GM19468 (cell line): ENCODE measurements around the gene LRRTM2.
"Not testable (repeated sequence)": the region's sequence is repeated elsewhere in the genome, so short reads cannot be mapped to it uniquely, and the experiment has no call there.

Source experiments
- ATAC-seq: cut with Tn5 transposase; IDR thresholded peaks from one replicate; pipeline ENCODE4 v1.9.1; 2021; ENCODE audit warnings: mild to moderate bottlenecking, moderate library complexity, moderate number of reproducible peaks; ENCODE audit not compliant: unreplicated experiment; ENCODE audit errors: extremely low read depth

Gene LRRTM2

GRCh38 chr5:138874771-138875551 lies at the start of gene LRRTM2:
Gene LRRTM2, minus strand, starts transcription at chr5:138875335. Its CDS starts 424 bp downstream, at chr5:138874911.
- no peak for ATAC-seq

- no peak for ATAC-seq
Observed at GRCh38 chr5:138922494-138922893, 47.4 kb upstream of the LRRTM2 start.

- not testable (repeated sequence) for ATAC-seq
Observed at GRCh38 chr5:138921362-138921761, 46.2 kb upstream of the LRRTM2 start.

DNA sequence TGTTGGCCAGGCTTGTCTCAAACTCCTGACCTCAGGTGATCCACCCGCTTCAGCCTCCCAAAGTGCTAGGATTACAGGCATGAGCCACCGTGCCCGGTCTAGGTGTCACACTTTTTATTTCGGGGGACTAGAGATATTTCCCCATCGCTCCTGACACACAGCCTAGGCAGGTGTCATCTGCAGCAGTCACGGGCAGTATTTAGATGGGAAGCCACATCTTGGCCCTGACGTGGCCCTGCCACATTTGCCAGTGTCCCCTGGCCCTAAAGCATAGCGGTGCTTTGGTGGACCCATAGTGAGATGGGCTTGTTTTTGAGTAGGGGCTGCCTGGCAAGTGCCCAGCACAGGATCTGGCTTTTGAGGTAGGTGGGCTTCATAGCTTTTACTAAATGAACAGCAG lies 45.0 kb upstream of the LRRTM2 start:
- no peak for ATAC-seq

- ATAC-seq = no peak
Observed at GRCh38 chr5:138918686-138919085, 43.6 kb upstream of the LRRTM2 start.

- ATAC-seq = no peak
Observed at GRCh38 chr5:138914338-138914737, 39.2 kb upstream of the LRRTM2 start.

DNA sequence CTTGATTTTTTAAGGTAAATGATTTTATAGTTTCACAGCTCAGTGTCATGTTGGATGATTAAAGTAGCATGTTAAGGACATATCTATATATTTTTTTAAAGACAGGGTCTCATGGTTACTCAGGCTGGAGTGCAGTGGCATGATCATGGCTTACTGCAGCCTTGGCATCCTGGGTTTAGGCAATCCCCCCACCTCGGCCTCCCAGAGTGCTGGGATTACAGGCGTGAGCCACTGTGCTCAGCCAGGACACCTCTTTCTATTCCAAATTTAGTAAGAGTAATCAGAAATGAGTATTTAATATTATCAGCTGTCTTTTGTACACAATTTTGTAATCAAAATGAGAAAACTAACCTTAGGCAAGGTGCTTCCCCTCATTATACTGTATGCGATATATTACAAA lies 38.6 kb upstream of the LRRTM2 start:
- no peak for ATAC-seq

GRCh38 chr5:138912093-138912492 lies 37.0 kb upstream of the LRRTM2 start:
- no peak for ATAC-seq

GRCh38 chr5:138911441-138911840 lies 36.3 kb upstream of the LRRTM2 start:
- no peak for ATAC-seq

DNA sequence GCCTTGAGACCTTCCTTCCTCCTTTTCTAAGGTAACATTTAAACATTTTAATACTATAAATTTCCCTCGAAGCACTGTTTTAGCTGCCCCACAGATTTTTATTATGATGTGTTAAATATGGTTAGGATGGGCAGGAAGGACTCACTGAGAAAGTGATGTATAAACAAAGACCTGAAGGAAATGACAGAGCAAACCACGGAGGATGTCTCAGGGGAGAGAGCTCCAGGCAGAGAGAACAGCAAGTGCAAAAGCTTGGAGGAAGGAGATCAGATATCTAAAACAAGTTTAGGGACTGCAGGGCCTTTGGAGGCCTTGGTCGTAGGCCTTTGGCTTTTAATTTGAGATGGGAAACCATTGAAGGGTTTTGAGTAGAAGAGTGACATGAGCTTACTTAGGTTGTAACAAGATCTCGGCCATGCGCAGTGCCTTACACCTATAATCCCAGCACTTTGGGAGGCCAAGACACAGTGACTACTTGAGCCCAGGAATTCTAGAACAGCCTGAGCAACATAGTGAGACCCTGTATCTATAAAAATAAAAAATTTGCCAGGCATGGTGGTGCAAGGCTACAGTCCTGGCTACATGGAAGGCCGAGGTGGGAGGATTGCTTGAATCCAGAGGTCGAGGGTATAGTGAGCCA lies 35.5 kb upstream of the LRRTM2 start:
- no peak for ATAC-seq

DNA sequence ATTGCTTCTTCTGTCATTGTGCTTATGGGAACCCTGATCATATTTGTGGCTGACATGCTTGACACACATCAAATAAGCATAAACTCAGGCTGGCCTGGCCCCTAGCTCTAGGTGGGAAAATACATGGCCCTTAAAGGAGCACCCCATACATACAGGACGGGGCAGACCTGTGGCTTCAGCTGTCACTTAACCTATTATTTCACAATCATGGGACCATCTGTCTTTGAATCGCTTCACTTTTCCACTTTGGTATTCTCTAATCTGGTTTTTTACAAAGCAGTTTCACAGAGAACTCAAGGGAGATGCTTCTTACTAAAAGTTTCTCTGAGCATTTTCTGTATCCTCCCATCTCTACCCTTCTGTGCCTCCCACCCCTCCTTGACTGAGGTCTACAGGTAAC lies 34.6 kb upstream of the LRRTM2 start:
- no peak for ATAC-seq

- ATAC-seq = no peak
Observed at GRCh38 chr5:138905541-138905940, 30.4 kb upstream of the LRRTM2 start.

GRCh38 chr5:138903130-138903775 lies 28.1 kb upstream of the LRRTM2 start:
- no peak for ATAC-seq

DNA sequence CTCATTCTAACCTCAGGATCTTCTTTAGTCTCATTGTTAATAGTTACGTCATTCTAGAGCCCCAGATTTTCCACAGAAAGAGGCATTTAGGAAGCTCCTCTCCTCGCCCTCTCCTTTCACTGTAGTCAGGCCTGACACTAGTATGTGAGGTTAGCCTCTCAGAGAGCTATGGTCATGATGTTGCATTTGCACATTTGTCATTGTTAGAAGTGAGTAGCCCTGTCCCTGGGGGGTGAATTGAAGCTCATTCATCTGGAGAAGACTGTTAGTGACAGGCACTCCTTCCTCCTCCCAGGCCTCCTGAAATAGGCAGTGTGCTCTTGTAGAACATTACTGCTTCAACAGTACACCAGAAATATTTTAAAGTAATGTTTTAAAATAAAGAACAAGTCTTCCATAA lies 26.6 kb upstream of the LRRTM2 start:
- ATAC-seq = no peak

DNA sequence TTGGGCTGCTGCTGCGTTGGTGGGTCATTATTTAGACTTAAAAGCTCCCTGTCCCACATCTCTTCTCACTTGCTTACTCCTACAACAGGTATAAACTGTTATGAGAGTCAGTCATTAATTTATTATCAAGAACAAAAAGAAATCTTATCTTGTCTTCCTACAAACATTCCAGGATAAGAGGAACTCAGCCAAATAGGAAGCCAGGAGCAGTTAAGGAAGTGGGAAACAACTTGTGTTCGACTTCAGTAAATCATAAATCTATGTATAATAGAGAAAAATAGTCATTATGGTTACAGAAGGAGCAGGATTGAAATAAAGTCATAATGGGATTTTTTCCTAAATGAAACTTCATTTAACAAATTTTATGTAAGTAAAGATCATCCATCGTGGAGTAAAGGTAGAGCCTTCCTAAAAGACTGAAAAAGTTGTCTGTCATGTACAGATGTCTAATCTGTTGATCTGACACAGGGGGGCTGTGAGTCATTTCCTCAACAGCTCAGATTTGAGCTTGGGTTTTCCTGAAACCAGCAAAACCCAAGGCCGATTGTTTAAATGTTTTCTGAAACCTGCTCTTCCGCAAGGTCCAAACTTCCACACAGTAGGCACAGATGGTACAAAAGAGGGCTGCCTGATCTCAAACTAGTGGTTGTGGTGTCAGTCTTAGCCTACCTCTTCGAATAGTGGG lies 25.3 kb upstream of the LRRTM2 start:
- ATAC-seq = no peak

DNA sequence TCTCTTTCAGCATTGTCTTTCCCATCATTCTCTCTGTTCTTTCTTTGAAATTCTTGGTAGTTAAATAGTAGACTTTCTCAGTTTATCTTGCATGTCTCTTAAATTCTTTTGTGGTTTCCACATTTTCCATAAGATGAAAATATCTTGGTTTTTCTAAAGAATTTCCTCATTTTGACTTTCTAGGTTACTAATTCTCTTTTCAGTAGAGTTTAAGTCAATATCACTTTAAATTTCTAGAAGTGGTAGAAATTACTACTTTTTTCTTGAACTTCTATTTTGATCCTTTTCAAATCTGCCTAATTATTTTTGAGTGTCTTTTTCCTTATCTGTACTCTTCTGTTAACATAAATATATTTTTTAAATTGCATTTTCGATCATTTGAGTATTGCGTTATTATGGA lies 23.6 kb upstream of the LRRTM2 start:
- ATAC-seq = no peak

DNA sequence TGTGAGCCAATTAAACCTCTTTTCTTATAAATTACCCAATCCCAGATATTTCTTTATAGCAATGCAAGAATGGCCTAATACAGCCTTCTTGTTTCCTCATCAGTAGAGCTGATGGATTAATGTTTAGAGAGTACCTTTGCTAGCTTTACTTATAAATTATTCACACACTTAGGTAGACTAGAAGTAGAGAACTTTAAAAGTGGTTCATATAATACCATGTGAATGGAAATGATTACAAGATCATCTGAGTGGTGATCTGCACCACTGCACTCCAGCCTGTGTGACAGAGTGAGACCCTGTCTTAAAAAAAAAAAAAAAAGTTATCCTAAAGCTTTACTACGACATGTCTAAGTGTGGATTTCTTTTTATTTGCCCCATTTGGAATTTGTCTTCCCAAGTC lies 23.2 kb upstream of the LRRTM2 start:
- no peak for ATAC-seq

- no peak for ATAC-seq
Observed at GRCh38 chr5:138895918-138896317, 20.8 kb upstream of the LRRTM2 start.

GRCh38 chr5:138890644-138891043 lies 15.5 kb upstream of the LRRTM2 start:
- no peak for ATAC-seq

- no peak for ATAC-seq
Observed at GRCh38 chr5:138889994-138890393, 14.9 kb upstream of the LRRTM2 start.

- ATAC-seq = no peak
Observed at GRCh38 chr5:138884554-138884953, 9.4 kb upstream of the LRRTM2 start.
